K562 (cell line): ENCODE measurements around the gene GTF3C6. TPM values are rescaled to one million over a fixed set of nuclear protein-coding genes. Genes with fewer than 3 reads are reported as not detected.

Source experiments
- BCL6 ChIP-seq: fragments of 250-450 bp; sonication (Bioruptor Pico); IDR thresholded peaks from 2 replicates; pipeline ENCODE4 v1.4.0; 2020
- GABPA ChIP-seq: fragments of 200-800 bp; sonication (Bioruptor generic); conservative IDR thresholded peaks from 2 replicates; pipeline ENCODE4 v1.6.1; 2016; ENCODE audit warnings: low read depth, missing genetic modification characterization, missing compliant biosample characterization
- GABPB1 ChIP-seq: sonication (generic); formaldehyde crosslinking; IDR thresholded peaks from 2 replicates; pipeline ENCODE4 v1.8.0; 2022; ENCODE audit warnings: mild to moderate bottlenecking, missing genetic modification reagents
- KDM4B ChIP-seq, 2 experiments: fragments of 450-650 bp in 1 of 2; sonication (generic) in 1 of 2; IDR thresholded peaks; 2 replicates each; pipeline ENCODE4 v1.6.1; 2016 to 2017; ENCODE audit warnings: borderline replicate concordance in 2 of 2, antibody characterized with exemption in 1 of 2, low read depth in 1 of 2, mild to moderate bottlenecking in 1 of 2
- KLF1 ChIP-seq: fragments of 450-650 bp; IDR thresholded peaks from 2 replicates; pipeline ENCODE4 v1.6.1; 2016; ENCODE audit warnings: missing genetic modification characterization, missing compliant biosample characterization
- MEIS2 ChIP-seq: fragments of 450-650 bp; IDR thresholded peaks from 2 replicates; pipeline ENCODE4 v1.6.1; 2014; ENCODE audit warnings: mild to moderate bottlenecking; ENCODE audit not compliant: partially characterized antibody
- POLR2A ChIP-seq: fragments of 450-650 bp; conservative IDR thresholded peaks from 2 replicates; pipeline ENCODE4 v1.6.1; 2016
- POLR2H ChIP-seq: IDR thresholded peaks from 2 replicates; pipeline ENCODE4 v1.6.1; 2016; ENCODE audit warnings: missing genetic modification characterization, low read depth, mild to moderate bottlenecking, control low read depth, missing compliant biosample characterization, moderate library complexity
- RFX1 ChIP-seq: fragments of 450-650 bp; IDR thresholded peaks from 2 replicates; pipeline ENCODE4 v1.6.1; 2016; ENCODE audit warnings: mild to moderate bottlenecking, moderate library complexity
- STAT5B ChIP-seq: fragments of 250-450 bp; sonication (Bioruptor Pico); IDR thresholded peaks from 2 replicates; pipeline ENCODE4 v1.8.0; 2021; ENCODE audit warnings: mild to moderate bottlenecking, inconsistent platforms
- ZNF311 ChIP-seq: fragments of 250-450 bp; sonication (Bioruptor Pico); IDR thresholded peaks from 2 replicates; pipeline ENCODE4 v1.4.0; 2020; ENCODE audit warnings: mild to moderate bottlenecking, moderate library complexity
- polyA plus RNA-seq, 8 experiments: library from polyadenylated mRNA; depleted of rRNA in 4 of 8; stranded (reverse) in 5 of 8; unstranded in 3 of 8; fragments of >200 nt; fragmentation: Nextera tagmentation in 2 of 8; fragmentation: Illumina TruSeq in 1 of 8; extraction: Ambion mirVana in 2 of 8; extraction: Trizol in 1 of 8; gene quantifications; 2 replicates each; pipeline versions ENCODE4 v1.2.1 to v1.2.3, GENCODE V29; 2011 to 2014; ENCODE audit warnings: inconsistent platforms in 1 of 8, missing spikeins in 1 of 8
- total RNA-seq, 7 experiments: library from RNA; depleted of rRNA in 6 of 7; stranded (reverse); fragments of >200 nt in 6 of 7; fragmentation: Illumina TruSeq in 2 of 7; extraction: Trizol in 2 of 7; gene quantifications; 2 replicates each; pipeline versions ENCODE4 v1.2.1 to v1.2.3, GENCODE V29; 2011 to 2021; ENCODE audit warnings: low replicate concordance in 1 of 7
- TF ChIP-seq, protein P1 (sequence below): fragments of 450-650 bp; IDR thresholded peaks from 2 replicates; pipeline ENCODE4 v1.6.1; 2018; ENCODE audit not compliant: partially characterized antibody
- TF ChIP-seq, protein P2 (sequence below): IDR thresholded peaks from 3 replicates; pipeline ENCODE4 v1.6.1; 2011; ENCODE audit warnings: borderline replicate concordance, mild to moderate bottlenecking; ENCODE audit not compliant: insufficient read length, insufficient read depth
- TF ChIP-seq, protein P3 (sequence below): fragments of 450-650 bp; conservative IDR thresholded peaks from 2 replicates; pipeline ENCODE4 v1.6.1; 2016; ENCODE audit warnings: missing genetic modification characterization, low read depth, mild to moderate bottlenecking, missing compliant biosample characterization, moderate library complexity
- TF ChIP-seq, protein P4 (sequence below): fragments of 250-450 bp; sonication (Bioruptor Pico); IDR thresholded peaks from 2 replicates; pipeline ENCODE4 v1.8.0; 2021; ENCODE audit warnings: moderate library complexity, mild to moderate bottlenecking, inconsistent platforms
- TF ChIP-seq, protein P5 (sequence below): fragments of 250-450 bp; sonication (Bioruptor Pico); IDR thresholded peaks from 2 replicates; pipeline ENCODE4 v1.4.0; 2020; ENCODE audit warnings: mild to moderate bottlenecking, moderate library complexity
- TF ChIP-seq, protein P6 (sequence below): fragments of 250-450 bp; sonication (Bioruptor Pico); IDR thresholded peaks from 2 replicates; pipeline ENCODE4 v1.4.0; 2020

Gene GTF3C6
- total and polyA plus RNA-seq, 9 of the 15 experiments (the other 6 are each of a cell fraction or from before 2014, with no cell fraction given) = 37.6 to 140 (median 111) TPM

DNA sequence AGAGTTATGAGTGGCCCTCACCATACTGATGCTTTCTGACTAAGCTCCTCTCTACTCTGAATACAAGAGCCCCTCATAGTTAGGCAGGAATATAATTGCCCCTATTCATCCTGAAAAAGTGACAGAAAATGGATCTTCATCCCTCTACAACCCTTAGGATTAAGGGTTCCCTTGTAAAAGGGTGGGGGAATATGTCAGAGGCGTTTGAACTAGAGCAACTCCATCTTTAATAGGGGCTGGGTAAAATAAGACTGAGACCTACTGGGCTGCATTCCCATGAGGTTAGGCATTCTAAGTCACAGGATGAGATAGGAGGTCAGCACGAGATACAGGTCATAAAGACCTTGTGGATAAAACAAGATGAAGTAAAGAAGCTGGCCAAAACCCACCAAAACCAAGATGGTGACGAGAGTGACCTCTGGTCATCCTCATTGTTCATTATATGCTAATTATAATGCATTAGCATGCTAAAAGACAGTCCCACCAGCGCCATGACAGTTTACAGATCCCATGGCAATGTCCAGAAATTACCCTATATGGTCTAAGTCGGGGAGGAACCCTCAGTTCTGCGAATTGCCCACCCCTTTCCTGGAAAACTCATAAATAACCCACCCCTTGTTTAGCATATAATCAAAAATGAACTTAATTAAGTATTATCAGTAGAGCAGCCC, 4.7 kb upstream of the GTF3C6 start (continued):
- TF ChIP-seq, protein P1, sequence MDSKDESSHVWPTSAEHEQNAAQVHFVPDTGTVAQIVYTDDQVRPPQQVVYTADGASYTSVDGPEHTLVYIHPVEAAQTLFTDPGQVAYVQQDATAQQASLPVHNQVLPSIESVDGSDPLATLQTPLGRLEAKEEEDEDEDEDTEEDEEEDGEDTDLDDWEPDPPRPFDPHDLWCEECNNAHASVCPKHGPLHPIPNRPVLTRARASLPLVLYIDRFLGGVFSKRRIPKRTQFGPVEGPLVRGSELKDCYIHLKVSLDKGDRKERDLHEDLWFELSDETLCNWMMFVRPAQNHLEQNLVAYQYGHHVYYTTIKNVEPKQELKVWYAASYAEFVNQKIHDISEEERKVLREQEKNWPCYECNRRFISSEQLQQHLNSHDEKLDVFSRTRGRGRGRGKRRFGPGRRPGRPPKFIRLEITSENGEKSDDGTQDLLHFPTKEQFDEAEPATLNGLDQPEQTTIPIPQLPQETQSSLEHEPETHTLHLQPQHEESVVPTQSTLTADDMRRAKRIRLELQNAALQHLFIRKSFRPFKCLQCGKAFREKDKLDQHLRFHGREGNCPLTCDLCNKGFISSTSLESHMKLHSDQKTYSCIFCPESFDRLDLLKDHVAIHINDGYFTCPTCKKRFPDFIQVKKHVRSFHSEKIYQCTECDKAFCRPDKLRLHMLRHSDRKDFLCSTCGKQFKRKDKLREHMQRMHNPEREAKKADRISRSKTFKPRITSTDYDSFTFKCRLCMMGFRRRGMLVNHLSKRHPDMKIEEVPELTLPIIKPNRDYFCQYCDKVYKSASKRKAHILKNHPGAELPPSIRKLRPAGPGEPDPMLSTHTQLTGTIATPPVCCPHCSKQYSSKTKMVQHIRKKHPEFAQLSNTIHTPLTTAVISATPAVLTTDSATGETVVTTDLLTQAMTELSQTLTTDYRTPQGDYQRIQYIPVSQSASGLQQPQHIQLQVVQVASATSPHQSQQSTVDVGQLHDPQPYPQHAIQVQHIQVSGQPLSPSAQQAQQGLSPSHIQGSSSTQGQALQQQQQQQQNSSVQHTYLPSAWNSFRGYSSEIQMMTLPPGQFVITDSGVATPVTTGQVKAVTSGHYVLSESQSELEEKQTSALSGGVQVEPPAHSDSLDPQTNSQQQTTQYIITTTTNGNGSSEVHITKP = no peak
- TF ChIP-seq STAT5B (CRISPR knock-in tag) (peak; percentile 82), BCL6 (CRISPR knock-in tag) (peak; percentile 94), KLF1 (peak; percentile 72), POLR2H (tag) (peak; percentile 70; the same call in 1 of the 2 replicates), ZNF311 (CRISPR knock-in tag) (peak; percentile 95), GABPB1 (no peak), RFX1 (peak; percentile 62), POLR2A (no peak), GABPA (tag) (peak; percentile 44; the same call in 1 of the 2 replicates), KDM4B (IDR thresholded peaks at IDR 0.05; ENCODE audit: borderline replicate concordance in 2 of 2, low read depth in 1 of 2) (no peak), MEIS2 (no peak)
- TF ChIP-seq, protein P2, sequence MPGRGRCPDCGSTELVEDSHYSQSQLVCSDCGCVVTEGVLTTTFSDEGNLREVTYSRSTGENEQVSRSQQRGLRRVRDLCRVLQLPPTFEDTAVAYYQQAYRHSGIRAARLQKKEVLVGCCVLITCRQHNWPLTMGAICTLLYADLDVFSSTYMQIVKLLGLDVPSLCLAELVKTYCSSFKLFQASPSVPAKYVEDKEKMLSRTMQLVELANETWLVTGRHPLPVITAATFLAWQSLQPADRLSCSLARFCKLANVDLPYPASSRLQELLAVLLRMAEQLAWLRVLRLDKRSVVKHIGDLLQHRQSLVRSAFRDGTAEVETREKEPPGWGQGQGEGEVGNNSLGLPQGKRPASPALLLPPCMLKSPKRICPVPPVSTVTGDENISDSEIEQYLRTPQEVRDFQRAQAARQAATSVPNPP = no peak
- TF ChIP-seq, protein P3, sequence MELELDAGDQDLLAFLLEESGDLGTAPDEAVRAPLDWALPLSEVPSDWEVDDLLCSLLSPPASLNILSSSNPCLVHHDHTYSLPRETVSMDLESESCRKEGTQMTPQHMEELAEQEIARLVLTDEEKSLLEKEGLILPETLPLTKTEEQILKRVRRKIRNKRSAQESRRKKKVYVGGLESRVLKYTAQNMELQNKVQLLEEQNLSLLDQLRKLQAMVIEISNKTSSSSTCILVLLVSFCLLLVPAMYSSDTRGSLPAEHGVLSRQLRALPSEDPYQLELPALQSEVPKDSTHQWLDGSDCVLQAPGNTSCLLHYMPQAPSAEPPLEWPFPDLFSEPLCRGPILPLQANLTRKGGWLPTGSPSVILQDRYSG (tag) = peak; percentile 98
- TF ChIP-seq, protein P4, sequence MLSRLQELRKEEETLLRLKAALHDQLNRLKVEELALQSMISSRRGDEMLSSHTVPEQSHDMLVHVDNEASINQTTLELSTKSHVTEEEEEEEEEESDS (CRISPR knock-in tag) = no peak
- TF ChIP-seq, protein P5, sequence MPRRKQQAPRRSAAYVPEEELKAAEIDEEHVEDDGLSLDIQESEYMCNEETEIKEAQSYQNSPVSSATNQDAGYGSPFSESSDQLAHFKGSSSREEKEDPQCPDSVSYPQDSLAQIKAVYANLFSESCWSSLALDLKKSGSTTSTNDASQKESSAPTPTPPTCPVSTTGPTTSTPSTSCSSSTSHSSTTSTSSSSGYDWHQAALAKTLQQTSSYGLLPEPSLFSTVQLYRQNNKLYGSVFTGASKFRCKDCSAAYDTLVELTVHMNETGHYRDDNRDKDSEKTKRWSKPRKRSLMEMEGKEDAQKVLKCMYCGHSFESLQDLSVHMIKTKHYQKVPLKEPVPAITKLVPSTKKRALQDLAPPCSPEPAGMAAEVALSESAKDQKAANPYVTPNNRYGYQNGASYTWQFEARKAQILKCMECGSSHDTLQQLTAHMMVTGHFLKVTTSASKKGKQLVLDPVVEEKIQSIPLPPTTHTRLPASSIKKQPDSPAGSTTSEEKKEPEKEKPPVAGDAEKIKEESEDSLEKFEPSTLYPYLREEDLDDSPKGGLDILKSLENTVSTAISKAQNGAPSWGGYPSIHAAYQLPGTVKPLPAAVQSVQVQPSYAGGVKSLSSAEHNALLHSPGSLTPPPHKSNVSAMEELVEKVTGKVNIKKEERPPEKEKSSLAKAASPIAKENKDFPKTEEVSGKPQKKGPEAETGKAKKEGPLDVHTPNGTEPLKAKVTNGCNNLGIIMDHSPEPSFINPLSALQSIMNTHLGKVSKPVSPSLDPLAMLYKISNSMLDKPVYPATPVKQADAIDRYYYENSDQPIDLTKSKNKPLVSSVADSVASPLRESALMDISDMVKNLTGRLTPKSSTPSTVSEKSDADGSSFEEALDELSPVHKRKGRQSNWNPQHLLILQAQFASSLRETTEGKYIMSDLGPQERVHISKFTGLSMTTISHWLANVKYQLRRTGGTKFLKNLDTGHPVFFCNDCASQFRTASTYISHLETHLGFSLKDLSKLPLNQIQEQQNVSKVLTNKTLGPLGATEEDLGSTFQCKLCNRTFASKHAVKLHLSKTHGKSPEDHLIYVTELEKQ (CRISPR knock-in tag) = peak; percentile 95
- TF ChIP-seq, protein P6, sequence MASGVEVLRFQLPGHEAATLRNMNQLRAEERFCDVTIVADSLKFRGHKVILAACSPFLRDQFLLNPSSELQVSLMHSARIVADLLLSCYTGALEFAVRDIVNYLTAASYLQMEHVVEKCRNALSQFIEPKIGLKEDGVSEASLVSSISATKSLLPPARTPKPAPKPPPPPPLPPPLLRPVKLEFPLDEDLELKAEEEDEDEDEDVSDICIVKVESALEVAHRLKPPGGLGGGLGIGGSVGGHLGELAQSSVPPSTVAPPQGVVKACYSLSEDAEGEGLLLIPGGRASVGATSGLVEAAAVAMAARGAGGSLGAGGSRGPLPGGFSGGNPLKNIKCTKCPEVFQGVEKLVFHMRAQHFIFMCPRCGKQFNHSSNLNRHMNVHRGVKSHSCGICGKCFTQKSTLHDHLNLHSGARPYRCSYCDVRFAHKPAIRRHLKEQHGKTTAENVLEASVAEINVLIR (CRISPR knock-in tag) = peak; percentile 81
